ENCODE data around the gene FLOT2. TPM values are rescaled to one million over a fixed set of nuclear protein-coding genes. Genes with fewer than 3 reads are reported as not detected.
A peak's percentile ranks its signal among the peaks of the same experiment; 100 is the strongest.

Gene FLOT2
- total and polyA plus RNA-seq, 5 donors from 2014 or later, result 167 to 345 (median 299) TPM

GRCh38 chr17:28865946-28866752 is 31.4 kb downstream of the FLOT2 start:
- ATAC-seq (ENCODE audit: low read depth in 2 of 2), result no peak
- H3K27ac ChIP-seq (ENCODE audit: insufficient read depth, low read length, poor library complexity, severe bottlenecking), result no peak overlapping the region
- peaks cover 2 to 4% (median 3%) of the 10 kb centered on the region in 4 donors for H3K4me1 Mint-ChIP-seq
- H3K27me3 Mint-ChIP-seq, result no peaks in the 10 kb centered on the region
- no peaks in the 10 kb centered on the region for H3K36me3 ChIP-seq (ENCODE audit: control insufficient read depth, insufficient read depth, low read length)
- no peaks in the 10 kb centered on the region for H3K27me3 ChIP-seq (ENCODE audit: control insufficient read depth, insufficient read depth, low read length)
- H3K9me3 Mint-ChIP-seq, result no peaks in the 10 kb centered on the region
- H3K4me1 ChIP-seq (ENCODE audit: control insufficient read depth, insufficient read depth, low read length, poor library complexity, severe bottlenecking), result peaks cover 5% of the 10 kb centered on the region
- H3K27ac Mint-ChIP-seq, result no peak overlapping the region
- no peak overlapping the region for H3K4me3 Mint-ChIP-seq
- no peak for DNase-seq
- peaks cover 4% of the 10 kb centered on the region for H3K36me3 Mint-ChIP-seq
- H3K4me3 ChIP-seq (ENCODE audit: low read depth, low read length), result no peak overlapping the region
- H3K9me3 ChIP-seq (ENCODE audit: control insufficient read depth in 2 of 2, low read length in 2 of 2), result no peaks in the 10 kb centered on the region

DNA sequence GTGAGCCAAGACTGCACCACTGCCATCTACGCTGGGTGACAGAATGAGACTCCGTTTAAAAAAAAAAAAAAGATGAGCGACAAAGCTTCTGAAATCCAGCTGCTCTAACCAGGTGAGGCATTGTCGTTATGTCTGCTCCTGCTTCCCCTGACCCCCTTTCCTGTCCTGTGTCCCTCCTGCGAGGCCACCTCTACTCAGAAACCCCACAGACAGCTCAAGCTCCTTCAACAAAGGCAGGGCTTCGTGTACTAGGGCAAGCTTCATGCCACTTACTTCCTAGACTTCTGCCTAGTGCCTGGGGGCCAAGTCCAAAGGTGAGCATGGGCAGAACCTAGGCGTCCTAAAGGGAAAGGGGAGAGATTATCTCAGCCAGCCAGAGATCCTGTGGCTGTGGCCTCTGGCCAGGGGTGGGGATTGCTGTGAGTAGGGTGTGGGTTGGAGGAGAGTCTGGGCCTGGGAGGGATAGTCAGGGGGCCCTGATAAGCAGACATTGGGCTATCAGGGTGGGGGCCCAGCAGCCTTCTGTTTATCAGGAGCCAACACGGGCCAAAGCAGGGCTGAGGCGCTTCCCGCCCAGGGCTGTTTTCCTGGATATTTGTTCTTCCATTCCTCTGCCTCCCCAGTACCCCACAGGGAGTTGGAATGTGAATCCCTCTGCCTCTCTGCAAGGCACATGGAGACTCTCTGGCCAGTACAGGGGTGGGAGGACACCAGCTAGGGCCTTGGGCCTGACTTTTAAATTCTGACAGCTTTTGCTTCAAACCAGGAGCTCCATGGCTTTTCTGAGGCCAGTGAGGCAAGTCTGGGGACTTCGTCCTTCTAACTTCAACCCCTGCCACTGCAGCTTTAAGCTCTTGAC is 32.3 kb downstream of the FLOT2 start:
- no peaks in the 10 kb centered on the region for H3K4me1 ChIP-seq (ENCODE audit: control insufficient read depth, insufficient read depth, low read length, poor library complexity, severe bottlenecking)
- DNase-seq (no peak), ATAC-seq (ENCODE audit: low read depth in 2 of 2) (no peak)
- H3K27ac ChIP-seq (ENCODE audit: insufficient read depth, low read length, poor library complexity, severe bottlenecking), result no peak overlapping the region
- no peak overlapping the region for H3K4me3 ChIP-seq (ENCODE audit: low read depth, low read length)
- Mint-ChIP-seq H3K27ac (no peak overlapping the region), H3K9me3 (no peaks in the 10 kb centered on the region), H3K27me3 (no peaks in the 10 kb centered on the region), H3K36me3 (peaks cover 7% of the 10 kb centered on the region), H3K4me3 (peak overlapping the region in 1 of 4 donors; percentile 49), H3K4me1 (no peaks in the 10 kb centered on the region)
- H3K36me3 ChIP-seq (ENCODE audit: control insufficient read depth, insufficient read depth, low read length), result peaks cover 6% of the 10 kb centered on the region
- H3K9me3 ChIP-seq (ENCODE audit: control insufficient read depth in 2 of 2, low read length in 2 of 2), result no peaks in the 10 kb centered on the region
- H3K27me3 ChIP-seq (ENCODE audit: control insufficient read depth, insufficient read depth, low read length), result no peaks in the 10 kb centered on the region

DNA sequence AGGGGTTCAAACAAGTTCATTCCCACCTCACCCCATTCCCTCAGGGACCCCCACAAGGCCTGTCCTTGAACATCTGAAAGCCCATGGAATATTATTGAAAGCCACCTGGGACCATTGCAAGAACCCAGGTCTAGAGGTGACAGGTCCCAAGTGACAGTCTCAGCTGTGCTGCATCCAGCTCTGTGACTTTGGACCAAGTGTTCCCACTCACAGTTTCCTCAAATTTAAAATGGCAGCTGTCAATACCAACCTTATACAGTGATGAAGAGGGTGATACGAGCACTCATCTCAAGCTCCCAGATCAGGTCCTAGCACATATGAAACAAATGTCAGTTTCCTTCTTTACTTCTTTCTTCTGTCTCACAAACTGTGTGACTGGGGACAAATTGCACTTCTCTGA is 33.6 kb downstream of the FLOT2 start:
- Mint-ChIP-seq H3K4me1 (no peaks in the 10 kb centered on the region), H3K4me3 (no peak overlapping the region), H3K27me3 (no peaks in the 10 kb centered on the region), H3K27ac (no peak overlapping the region), H3K9me3 (no peaks in the 10 kb centered on the region), H3K36me3 (peaks cover 11% of the 10 kb centered on the region)
- H3K4me1 ChIP-seq (ENCODE audit: control insufficient read depth, insufficient read depth, low read length, poor library complexity, severe bottlenecking), result no peaks in the 10 kb centered on the region
- DNase-seq (no peak), ATAC-seq (ENCODE audit: low read depth in 2 of 2) (no peak)
- no peaks in the 10 kb centered on the region for H3K27me3 ChIP-seq (ENCODE audit: control insufficient read depth, insufficient read depth, low read length)
- H3K36me3 ChIP-seq (ENCODE audit: control insufficient read depth, insufficient read depth, low read length), result peaks cover 11% of the 10 kb centered on the region
- no peaks in the 10 kb centered on the region for H3K9me3 ChIP-seq (ENCODE audit: control insufficient read depth in 2 of 2, low read length in 2 of 2)
- no peak overlapping the region for H3K27ac ChIP-seq (ENCODE audit: insufficient read depth, low read length, poor library complexity, severe bottlenecking)
- no peak overlapping the region for H3K4me3 ChIP-seq (ENCODE audit: low read depth, low read length)

DNA sequence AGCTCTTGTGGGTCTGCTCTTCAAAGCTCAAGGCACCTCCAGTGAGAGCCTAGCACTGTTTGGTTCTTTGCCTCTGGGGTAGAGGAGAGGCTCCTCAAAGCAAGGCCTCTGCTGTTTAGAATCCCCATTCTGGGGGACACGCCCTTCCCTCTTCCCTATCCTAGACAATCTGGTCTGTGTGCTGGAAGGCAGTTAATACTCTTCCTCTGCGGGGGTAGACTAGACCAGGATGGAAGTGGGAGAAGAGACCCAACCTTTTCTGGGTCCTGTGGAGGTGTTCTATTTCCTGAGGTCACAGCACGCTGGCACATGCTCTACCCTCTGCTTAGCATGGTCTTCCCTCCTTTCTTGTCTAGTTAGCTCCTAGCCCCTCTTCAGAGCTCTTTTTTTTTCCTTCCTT is 35.0 kb downstream of the FLOT2 start:
- ATAC-seq (ENCODE audit: low read depth in 2 of 2) (no peak), DNase-seq (no peak)
- Histone ChIP-seq H3K4me1 (ENCODE audit: control insufficient read depth, insufficient read depth, low read length, poor library complexity, severe bottlenecking) (no peaks in the 10 kb centered on the region), H3K27ac (ENCODE audit: insufficient read depth, low read length, poor library complexity, severe bottlenecking) (no peak overlapping the region), H3K4me3 (ENCODE audit: low read depth, low read length) (no peak overlapping the region), H3K9me3 (ENCODE audit: control insufficient read depth in 2 of 2, low read length in 2 of 2) (no peaks in the 10 kb centered on the region), H3K27me3 (ENCODE audit: control insufficient read depth, insufficient read depth, low read length) (no peaks in the 10 kb centered on the region), H3K36me3 (ENCODE audit: control insufficient read depth, insufficient read depth, low read length) (peaks cover 25% of the 10 kb centered on the region)
- Mint-ChIP-seq H3K9me3 (no peaks in the 10 kb centered on the region), H3K4me3 (peak overlapping the region in 1 of 4 donors; percentile 52), H3K27me3 (no peaks in the 10 kb centered on the region), H3K27ac (peak overlapping the region in 1 of 3 donors; percentile 76), H3K36me3 (peaks cover 21% of the 10 kb centered on the region), H3K4me1 (no peaks in the 10 kb centered on the region)

GRCh38 chr17:28861393-28862203 is 35.9 kb downstream of the FLOT2 start:
- Mint-ChIP-seq H3K36me3 (peaks cover 21% of the 10 kb centered on the region), H3K9me3 (no peaks in the 10 kb centered on the region), H3K27ac (peak overlapping the region in 2 of 3 donors; percentile 26 to 59), H3K4me1 (no peaks in the 10 kb centered on the region), H3K27me3 (no peaks in the 10 kb centered on the region), H3K4me3 (peak overlapping the region in 2 of 4 donors; percentile 28 to 52)
- H3K27ac ChIP-seq (ENCODE audit: insufficient read depth, low read length, poor library complexity, severe bottlenecking), result no peak overlapping the region
- no peaks in the 10 kb centered on the region for H3K4me1 ChIP-seq (ENCODE audit: control insufficient read depth, insufficient read depth, low read length, poor library complexity, severe bottlenecking)
- ATAC-seq (ENCODE audit: low read depth in 2 of 2), result no peak
- H3K27me3 ChIP-seq (ENCODE audit: control insufficient read depth, insufficient read depth, low read length), result no peaks in the 10 kb centered on the region
- H3K9me3 ChIP-seq (ENCODE audit: control insufficient read depth in 2 of 2, low read length in 2 of 2), result no peaks in the 10 kb centered on the region
- peaks cover 25% of the 10 kb centered on the region for H3K36me3 ChIP-seq (ENCODE audit: control insufficient read depth, insufficient read depth, low read length)
- no peak overlapping the region for H3K4me3 ChIP-seq (ENCODE audit: low read depth, low read length)
- no peak for DNase-seq

GRCh38 chr17:28860363-28860808 is 37.1 kb downstream of the FLOT2 start:
- no peaks in the 10 kb centered on the region for H3K9me3 Mint-ChIP-seq
- no peak for DNase-seq
- peak overlapping the region in 1 of 4 donors; percentile 23 for H3K4me3 Mint-ChIP-seq
- H3K9me3 ChIP-seq (ENCODE audit: control insufficient read depth in 2 of 2, low read length in 2 of 2), result no peaks in the 10 kb centered on the region
- H3K27me3 ChIP-seq (ENCODE audit: control insufficient read depth, insufficient read depth, low read length), result no peaks in the 10 kb centered on the region
- H3K27me3 Mint-ChIP-seq, result no peaks in the 10 kb centered on the region
- peaks cover 5% of the 10 kb centered on the region for H3K4me1 ChIP-seq (ENCODE audit: control insufficient read depth, insufficient read depth, low read length, poor library complexity, severe bottlenecking)
- H3K27ac ChIP-seq (ENCODE audit: insufficient read depth, low read length, poor library complexity, severe bottlenecking), result no peak overlapping the region
- H3K27ac Mint-ChIP-seq, result no peak overlapping the region
- H3K36me3 Mint-ChIP-seq, result peaks cover 21% of the 10 kb centered on the region
- ATAC-seq (ENCODE audit: low read depth in 2 of 2), result no peak
- peaks cover 0 to 5% (median 2%) of the 10 kb centered on the region in 4 donors for H3K4me1 Mint-ChIP-seq
- H3K36me3 ChIP-seq (ENCODE audit: control insufficient read depth, insufficient read depth, low read length), result peaks cover 25% of the 10 kb centered on the region
- H3K4me3 ChIP-seq (ENCODE audit: low read depth, low read length), result no peak overlapping the region

GRCh38 chr17:28858801-28859355 is 38.7 kb downstream of the FLOT2 start:
- no peaks in the 10 kb centered on the region for H3K27me3 ChIP-seq (ENCODE audit: control insufficient read depth, insufficient read depth, low read length)
- H3K9me3 ChIP-seq (ENCODE audit: control insufficient read depth in 2 of 2, low read length in 2 of 2), result no peaks in the 10 kb centered on the region
- no peak overlapping the region for H3K27ac Mint-ChIP-seq
- peak overlapping the region in 1 of 4 donors; percentile 25 for H3K4me3 Mint-ChIP-seq
- peaks cover 17% of the 10 kb centered on the region for H3K4me1 ChIP-seq (ENCODE audit: control insufficient read depth, insufficient read depth, low read length, poor library complexity, severe bottlenecking)
- H3K36me3 ChIP-seq (ENCODE audit: control insufficient read depth, insufficient read depth, low read length), result peaks cover 25% of the 10 kb centered on the region
- DNase-seq (no peak), ATAC-seq (ENCODE audit: low read depth in 2 of 2) (no peak)
- peaks cover 0 to 18% (median 12%) of the 10 kb centered on the region in 4 donors for H3K4me1 Mint-ChIP-seq
- no peak overlapping the region for H3K4me3 ChIP-seq (ENCODE audit: low read depth, low read length)
- no peak overlapping the region for H3K27ac ChIP-seq (ENCODE audit: insufficient read depth, low read length, poor library complexity, severe bottlenecking)
- no peaks in the 10 kb centered on the region for H3K9me3 Mint-ChIP-seq
- H3K36me3 Mint-ChIP-seq, result peaks cover 21% of the 10 kb centered on the region
- no peaks in the 10 kb centered on the region for H3K27me3 Mint-ChIP-seq

Data from CD4-positive, CD25-positive, alpha-beta regulatory T cell (primary cell).